Measurements from ENCODE around the gene COG8.
A peak's percentile ranks its signal among the peaks of the same experiment; 100 is the strongest.
"Not testable (repeated sequence)": the region's sequence is repeated elsewhere in the genome, so short reads cannot be mapped to it uniquely, and the experiment has no call there.

Gene COG8

GRCh38 chr16:69301861-69302260 lies 37.5 kb downstream of the COG8 start:
- TF ChIP-seq CTCF (IDR thresholded peaks at IDR 0.05; ENCODE audit: extremely low read depth, missing control alignments), result no peak
- DNase-seq (ENCODE audit: low spot score), result no peak

- TF ChIP-seq CTCF (IDR thresholded peaks at IDR 0.05; ENCODE audit: extremely low read depth, missing control alignments), result no peak
- no peak for DNase-seq (ENCODE audit: low spot score)
These were observed 38.2 kb downstream of the COG8 start for GRCh38 chr16:69301187-69301586.

- no peak for DNase-seq (ENCODE audit: low spot score)
- no peak for TF ChIP-seq CTCF (IDR thresholded peaks at IDR 0.05; ENCODE audit: extremely low read depth, missing control alignments)
These were observed 41.1 kb downstream of the COG8 start for GRCh38 chr16:69298261-69298660.

GRCh38 chr16:69296771-69297170 lies 42.6 kb downstream of the COG8 start:
- DNase-seq (ENCODE audit: low spot score), result not testable (repeated sequence)

- DNase-seq (ENCODE audit: low spot score), result no peak
- TF ChIP-seq CTCF (IDR thresholded peaks at IDR 0.05; ENCODE audit: extremely low read depth, missing control alignments), result no peak
These were observed 45.3 kb downstream of the COG8 start for GRCh38 chr16:69294051-69294450.

- no peak for TF ChIP-seq CTCF (IDR thresholded peaks at IDR 0.05; ENCODE audit: extremely low read depth, missing control alignments)
- DNase-seq (ENCODE audit: low spot score), result no peak
These were observed 46.0 kb downstream of the COG8 start for GRCh38 chr16:69293401-69293800.

- not testable (repeated sequence) for DNase-seq (ENCODE audit: low spot score)
These were observed 47.7 kb downstream of the COG8 start for GRCh38 chr16:69291657-69292056.

- no peak for TF ChIP-seq CTCF (IDR thresholded peaks at IDR 0.05; ENCODE audit: extremely low read depth, missing control alignments)
- DNase-seq (ENCODE audit: low spot score), result peak; percentile 61
These were observed 52.2 kb downstream of the COG8 start for GRCh38 chr16:69286941-69287713.
